GM18868 (cell line): ENCODE data around the gene ETV2.
"Not testable (repeated sequence)": the region's sequence is repeated elsewhere in the genome, so short reads cannot be mapped to it uniquely, and the experiment has no call there.

ENCODE experiments used
- ATAC-seq: cut with Tn5 transposase; IDR thresholded peaks from one replicate; pipeline ENCODE4 v1.9.1; 2021; ENCODE audit warnings: mild to moderate bottlenecking, moderate library complexity; ENCODE audit not compliant: unreplicated experiment

Gene ETV2

DNA sequence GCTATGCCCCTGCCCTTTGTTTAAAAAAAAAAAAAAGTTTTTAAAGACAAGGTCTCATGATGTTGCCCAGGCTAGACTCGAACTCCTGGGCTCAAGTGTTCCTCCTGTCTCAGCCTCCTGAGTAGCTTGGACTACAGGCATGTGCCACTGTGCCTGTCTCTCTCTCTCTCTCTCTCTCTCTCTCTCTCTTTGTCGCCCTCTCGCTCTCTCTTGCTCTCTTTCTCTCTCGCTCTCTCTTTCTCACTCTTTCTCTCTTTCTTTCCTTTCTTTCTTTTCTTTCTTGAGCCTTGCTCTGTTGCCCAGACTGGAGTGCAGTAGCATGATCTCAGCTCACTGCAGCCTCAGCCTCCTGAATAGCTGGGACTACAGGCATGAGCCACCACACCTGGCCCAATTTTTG, 14.1 kb downstream of the ETV2 start:
- ATAC-seq, result no peak

GRCh38 chr19:35656700-35657099, 15.2 kb downstream of the ETV2 start:
- no peak for ATAC-seq

DNA sequence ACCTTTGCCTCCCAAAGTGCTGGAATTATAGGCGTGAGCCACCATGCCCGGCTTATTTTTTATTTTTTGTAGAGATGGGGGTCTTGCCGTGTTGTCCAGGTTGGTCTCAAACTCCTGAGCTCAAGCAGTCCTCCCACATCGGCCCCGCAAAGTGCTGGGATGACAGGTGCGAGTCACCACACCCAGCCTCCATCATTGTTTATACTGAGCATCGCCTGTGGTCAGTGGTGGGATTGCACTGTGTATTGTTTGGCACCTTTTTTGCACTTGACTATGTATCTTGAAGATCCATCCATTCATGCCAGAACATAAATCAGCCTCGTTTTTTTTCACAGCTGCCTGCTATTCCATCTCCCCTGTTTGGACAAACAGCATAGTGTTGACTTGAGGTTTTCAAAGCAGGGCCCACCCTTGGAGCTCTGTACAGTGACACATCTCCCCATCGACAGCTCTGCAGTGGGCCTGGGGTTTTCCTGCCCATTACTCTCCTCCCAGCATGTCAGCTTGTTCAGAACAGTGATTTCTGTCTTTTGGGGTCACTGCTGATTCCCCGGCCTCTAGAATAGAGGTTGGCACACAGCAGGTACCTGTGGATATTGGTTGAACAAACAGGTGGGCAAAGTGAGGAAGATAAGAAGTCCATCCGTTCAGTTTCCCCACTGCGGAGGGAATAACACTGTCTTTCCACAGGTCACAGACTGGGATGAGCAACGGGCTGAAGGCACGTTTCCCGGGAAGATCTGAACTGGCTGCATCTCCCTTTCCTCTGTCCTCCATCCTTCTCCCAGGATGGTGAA, 16.6 kb downstream of the ETV2 start:
- no peak for ATAC-seq

DNA sequence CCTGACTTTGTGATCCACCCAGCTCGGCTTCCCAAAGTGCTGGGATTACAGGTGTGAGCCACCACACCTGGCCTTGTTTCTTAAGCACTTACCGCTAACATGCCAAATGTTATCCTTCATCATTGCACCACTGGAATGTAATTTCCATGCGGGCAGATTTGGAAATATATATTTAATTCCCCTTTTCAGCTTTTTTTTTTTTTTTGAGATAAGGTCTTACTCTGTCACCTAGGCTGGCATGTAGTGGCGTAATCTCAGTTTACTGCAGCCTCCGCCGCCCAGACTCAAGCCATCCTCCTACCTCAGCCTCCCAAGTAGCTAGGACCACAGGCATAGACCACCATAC, 20.4 kb downstream of the ETV2 start:
- no peak for ATAC-seq

DNA sequence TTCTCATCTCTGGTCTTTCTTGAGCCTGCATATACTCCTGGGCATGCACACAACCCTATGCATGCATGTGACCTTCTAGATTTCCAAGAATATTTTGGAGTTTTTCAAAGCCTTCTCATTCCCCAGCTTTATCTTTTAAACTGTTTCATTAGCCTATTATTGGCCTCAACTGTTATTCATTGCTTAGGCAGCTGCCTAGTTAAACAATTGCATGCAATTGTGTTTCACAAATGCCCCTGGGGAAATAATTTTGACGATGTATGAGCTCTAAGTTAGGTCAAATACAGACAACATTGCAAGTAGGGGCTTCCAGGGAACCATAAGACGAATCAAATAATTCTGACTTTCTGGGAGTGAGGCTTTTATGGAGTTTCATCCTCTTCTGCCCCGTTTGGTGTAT, 22.4 kb downstream of the ETV2 start:
- ATAC-seq, result no peak

GRCh38 chr19:35665157-35665556, 23.6 kb downstream of the ETV2 start:
- no peak for ATAC-seq

- no peak for ATAC-seq
Observed at GRCh38 chr19:35665604-35666003, 24.1 kb downstream of the ETV2 start.

GRCh38 chr19:35666251-35666913, 24.8 kb downstream of the ETV2 start, which contains the start of gene UPK1A:
UPK1A (plus strand) TSS chr19:35666517; CDS start chr19:35666813, 296 bp downstream.
- no peak for ATAC-seq

GRCh38 chr19:35669566-35669965, 28.0 kb downstream of the ETV2 start:
- ATAC-seq, result no peak

- ATAC-seq, result no peak
Observed at GRCh38 chr19:35669974-35670373, 28.4 kb downstream of the ETV2 start.

GRCh38 chr19:35670686-35671085, 29.1 kb downstream of the ETV2 start:
- no peak for ATAC-seq

DNA sequence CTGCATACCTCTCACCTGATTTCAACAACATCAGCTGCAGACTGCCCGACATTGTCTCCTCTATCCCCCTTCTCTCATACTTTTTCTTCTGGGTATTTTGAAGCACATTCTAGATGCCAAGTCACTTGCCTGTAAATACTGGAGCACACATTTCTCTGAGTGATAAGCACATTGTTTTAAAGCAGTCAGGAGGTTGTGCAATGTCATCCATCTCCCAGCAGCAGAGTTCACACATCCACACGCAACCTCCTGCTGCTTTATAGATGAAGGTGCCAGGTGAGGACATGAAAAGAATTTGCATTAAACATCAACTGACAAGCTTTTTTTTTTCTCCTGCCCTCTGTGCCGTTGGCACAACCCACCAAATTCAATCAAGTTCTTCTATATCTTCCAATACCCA, 30.3 kb downstream of the ETV2 start:
- ATAC-seq, result no peak

DNA sequence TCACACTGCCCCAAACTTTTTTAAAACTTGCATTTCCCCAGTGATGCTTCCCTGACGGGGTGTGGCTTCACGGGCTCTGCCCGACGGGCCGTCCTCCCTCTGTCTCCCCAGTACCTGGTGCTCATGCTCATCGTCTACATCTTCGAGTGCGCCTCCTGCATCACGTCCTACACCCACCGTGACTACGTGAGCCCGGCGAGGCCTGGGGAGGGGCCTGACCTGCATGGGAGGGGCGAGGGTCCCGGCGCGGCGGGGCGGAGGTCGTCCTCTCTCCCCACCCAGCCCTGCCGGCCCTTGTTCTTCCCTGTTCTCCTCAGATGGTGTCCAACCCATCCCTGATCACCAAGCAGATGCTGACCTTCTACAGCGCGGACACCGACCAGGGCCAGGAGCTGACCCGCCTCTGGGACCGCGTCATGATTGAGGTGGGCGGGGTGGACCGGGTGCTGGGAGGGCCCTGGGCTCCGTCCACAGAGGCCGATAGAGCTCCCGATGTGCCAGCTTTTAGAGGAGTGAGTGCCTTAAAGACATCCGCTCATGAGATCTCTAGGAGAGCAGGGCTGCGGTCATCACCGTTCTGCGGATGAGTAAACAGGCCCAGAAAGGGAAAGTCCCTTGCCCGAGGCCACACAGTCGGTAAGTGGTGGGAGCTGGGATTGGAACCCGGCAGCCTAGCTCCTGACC, 31.7 kb downstream of the ETV2 start:
- no peak for ATAC-seq

DNA sequence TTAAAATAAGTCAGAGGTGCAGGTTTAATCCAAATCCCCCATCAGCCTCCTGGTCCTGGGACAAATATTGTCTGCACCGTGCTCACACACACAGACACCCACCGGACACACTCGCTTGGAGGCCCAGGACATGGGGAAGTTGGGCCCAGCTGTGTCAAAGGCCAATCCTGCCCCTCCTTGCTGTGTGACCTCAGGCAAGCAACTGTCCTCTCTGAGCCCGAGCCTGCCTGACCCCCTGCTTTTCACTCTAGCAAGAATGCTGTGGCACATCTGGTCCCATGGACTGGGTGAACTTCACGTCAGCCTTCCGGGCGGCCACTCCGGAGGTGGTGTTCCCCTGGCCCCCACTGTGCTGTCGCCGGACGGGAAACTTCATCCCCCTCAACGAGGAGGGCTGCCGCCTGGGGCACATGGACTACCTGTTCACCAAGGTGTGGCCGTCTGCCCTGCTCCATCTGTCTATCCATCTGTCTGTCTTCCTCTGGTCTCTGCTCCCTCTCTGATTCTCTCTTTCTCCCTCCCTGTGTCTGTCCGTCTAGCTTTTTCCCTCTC, 34.1 kb downstream of the ETV2 start:
- no peak for ATAC-seq

DNA sequence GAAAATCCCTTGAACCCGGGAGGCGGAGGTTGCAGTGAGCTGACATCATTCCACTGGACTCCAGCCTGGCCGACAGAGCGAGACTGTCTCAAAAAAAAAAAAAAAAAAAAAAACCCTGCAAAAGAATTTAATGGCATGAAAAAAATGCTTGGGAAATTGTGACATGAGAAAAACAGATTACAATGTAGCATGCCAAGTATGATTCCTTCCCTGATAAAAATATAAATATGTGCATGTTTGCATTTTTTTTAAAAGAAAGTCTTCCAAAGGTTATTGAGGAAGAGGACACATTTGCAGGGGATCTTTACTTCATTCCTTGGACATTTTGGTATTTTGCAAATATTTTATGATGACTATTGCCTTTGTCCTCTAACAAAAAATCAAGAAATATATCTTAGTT, 48.3 kb downstream of the ETV2 start:
- no peak for ATAC-seq

DNA sequence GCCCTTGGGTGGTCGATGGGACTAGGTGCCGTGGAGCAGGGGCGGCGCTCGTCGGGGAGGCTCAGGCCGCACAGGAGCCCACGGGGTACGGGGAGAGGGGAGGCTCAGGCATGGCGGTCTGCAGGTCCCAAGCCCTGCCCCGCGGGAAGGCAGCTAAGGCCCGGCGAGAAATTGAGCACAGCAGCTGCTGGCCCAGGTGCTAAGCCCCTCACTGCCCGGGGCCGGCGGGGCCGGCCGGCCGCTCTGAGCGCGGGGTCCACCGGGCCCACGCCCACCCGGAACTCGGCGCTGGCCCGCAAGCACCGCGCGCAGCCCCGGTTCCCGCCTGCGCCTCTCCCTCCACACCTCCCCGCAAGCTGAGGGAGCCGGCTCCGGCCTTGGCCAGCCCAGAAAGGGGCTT, 49.6 kb downstream of the ETV2 start:
- not testable (repeated sequence) for ATAC-seq

DNA sequence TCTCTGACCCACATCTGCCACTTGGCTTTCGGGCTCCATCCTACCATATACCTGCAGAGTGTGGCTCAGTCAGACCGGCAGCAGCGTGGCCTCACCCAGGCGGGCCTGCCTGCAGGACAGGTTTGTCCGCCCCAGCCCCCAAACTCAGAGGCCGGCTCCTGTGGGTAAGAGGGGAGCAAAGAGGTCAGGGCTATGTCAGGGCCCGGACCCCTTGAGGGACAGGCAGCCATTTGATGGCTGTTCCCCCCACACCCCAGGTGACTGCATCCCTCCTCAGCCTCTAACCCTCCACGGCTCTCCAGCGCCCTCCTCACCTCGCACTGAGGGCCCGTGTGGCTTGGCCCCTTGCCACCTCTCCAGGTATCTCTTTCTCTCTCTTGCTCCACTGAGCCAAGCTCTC, 50.5 kb downstream of the ETV2 start:
- no peak for ATAC-seq

GRCh38 chr19:35693422-35693821, 51.9 kb downstream of the ETV2 start:
- no peak for ATAC-seq

GRCh38 chr19:35693835-35694599, 52.5 kb downstream of the ETV2 start:
- peak; percentile 74 for ATAC-seq
